ENCODE results near the gene UBA3.

Gene UBA3

DNA sequence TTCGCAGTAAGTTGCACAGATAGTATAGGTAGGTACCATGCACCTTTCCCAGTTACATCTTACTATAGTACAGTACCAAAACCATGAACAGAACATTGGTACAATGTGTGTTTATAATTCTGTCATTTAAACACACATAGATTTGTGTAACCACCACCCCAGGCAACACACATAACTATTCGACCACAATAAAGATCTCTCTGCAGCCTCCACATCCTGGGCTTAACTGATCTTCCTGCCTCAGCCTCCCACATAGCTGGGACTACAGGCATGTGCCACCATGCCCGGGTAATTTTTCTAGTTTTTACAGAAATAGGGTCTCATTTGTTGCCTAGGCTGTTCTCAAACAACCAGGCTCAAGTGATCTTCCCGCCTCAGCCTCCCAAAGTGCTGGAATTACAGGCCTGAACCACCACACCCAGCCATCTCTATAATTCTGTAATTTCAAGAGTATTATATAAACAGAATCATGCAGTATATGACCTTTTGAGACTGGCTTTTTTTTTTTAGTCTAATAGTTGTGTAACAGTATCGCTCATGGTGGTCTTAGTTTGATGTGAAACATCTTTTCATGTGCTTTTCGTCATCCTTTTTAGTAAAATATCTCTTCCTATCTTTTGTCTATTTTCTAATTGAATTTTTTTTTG lies 14.7 kb downstream of the UBA3 start:
- Histone ChIP-seq H3K27ac (ENCODE audit: low read depth, low read length) (no peak overlapping the region), H3K9ac (ENCODE audit: low read length) (no peak overlapping the region), H2AFZ (ENCODE audit: low read depth, low read length, severe bottlenecking) (no peak overlapping the region), H3F3A (ENCODE audit: insufficient read depth) (no peaks in the 10 kb centered on the region), H3K36me3 (ENCODE audit: low read length) (peaks cover 49% of the 10 kb centered on the region), H3K27me3 (ENCODE audit: low read length) (no peaks in the 10 kb centered on the region), H3K4me2 (ENCODE audit: low read depth, low read length, poor library complexity, severe bottlenecking) (no peak overlapping the region), H3K9me3 (ENCODE audit: insufficient read depth, low read length) (no peaks in the 10 kb centered on the region), H3K4me3 (ENCODE audit: insufficient read depth, low read length, poor library complexity, severe bottlenecking) (no peak overlapping the region), H3K9me2 (replicated peaks; ENCODE audit: insufficient read depth, low read length) (no peaks in the 10 kb centered on the region), H4K20me1 (ENCODE audit: low read depth, low read length) (no peaks in the 10 kb centered on the region), H3K79me2 (ENCODE audit: insufficient read depth, low read length) (no peaks in the 10 kb centered on the region; the same call in none of the 2 replicates)
- TF ChIP-seq, protein P1, sequence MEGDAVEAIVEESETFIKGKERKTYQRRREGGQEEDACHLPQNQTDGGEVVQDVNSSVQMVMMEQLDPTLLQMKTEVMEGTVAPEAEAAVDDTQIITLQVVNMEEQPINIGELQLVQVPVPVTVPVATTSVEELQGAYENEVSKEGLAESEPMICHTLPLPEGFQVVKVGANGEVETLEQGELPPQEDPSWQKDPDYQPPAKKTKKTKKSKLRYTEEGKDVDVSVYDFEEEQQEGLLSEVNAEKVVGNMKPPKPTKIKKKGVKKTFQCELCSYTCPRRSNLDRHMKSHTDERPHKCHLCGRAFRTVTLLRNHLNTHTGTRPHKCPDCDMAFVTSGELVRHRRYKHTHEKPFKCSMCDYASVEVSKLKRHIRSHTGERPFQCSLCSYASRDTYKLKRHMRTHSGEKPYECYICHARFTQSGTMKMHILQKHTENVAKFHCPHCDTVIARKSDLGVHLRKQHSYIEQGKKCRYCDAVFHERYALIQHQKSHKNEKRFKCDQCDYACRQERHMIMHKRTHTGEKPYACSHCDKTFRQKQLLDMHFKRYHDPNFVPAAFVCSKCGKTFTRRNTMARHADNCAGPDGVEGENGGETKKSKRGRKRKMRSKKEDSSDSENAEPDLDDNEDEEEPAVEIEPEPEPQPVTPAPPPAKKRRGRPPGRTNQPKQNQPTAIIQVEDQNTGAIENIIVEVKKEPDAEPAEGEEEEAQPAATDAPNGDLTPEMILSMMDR (IDR thresholded peaks at IDR 0.05; ENCODE audit: insufficient read depth, low read length, poor library complexity, severe bottlenecking) = no peak
- no peak for TF ChIP-seq EZH2phosphoT487 (conservative IDR thresholded peaks at IDR 0.05; ENCODE audit: low read length)

DNA sequence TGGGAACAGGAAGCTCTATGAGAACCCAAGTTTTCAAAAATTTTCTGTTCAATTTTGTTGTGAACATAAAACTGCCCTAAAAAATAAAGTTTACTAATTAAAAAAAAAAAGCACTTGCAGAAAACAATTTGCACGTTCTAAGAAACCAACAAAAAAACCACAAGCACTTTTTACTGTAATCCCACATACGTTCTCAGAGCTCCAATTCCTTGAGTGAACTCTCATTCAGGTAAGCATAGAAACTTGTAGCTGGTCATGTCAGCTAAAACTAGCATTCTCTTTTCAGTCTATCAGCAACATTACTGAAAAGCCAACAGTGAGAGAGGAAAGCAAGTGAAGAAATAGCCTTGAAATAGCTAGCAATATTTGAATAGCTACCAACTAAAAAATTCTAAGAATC lies 16.5 kb downstream of the UBA3 start:
- no peak for TF ChIP-seq EZH2phosphoT487 (conservative IDR thresholded peaks at IDR 0.05; ENCODE audit: low read length)
- TF ChIP-seq, protein P1 (IDR thresholded peaks at IDR 0.05; ENCODE audit: insufficient read depth, low read length, poor library complexity, severe bottlenecking) = no peak
- no peaks in the 10 kb centered on the region for H4K20me1 ChIP-seq (ENCODE audit: low read depth, low read length)
- H2AFZ ChIP-seq (ENCODE audit: low read depth, low read length, severe bottlenecking) = no peak overlapping the region
- no peaks in the 10 kb centered on the region for H3K9me3 ChIP-seq (ENCODE audit: insufficient read depth, low read length)
- no peak overlapping the region for H3K9ac ChIP-seq (ENCODE audit: low read length)
- H3K9me2 ChIP-seq (replicated peaks; ENCODE audit: insufficient read depth, low read length) = no peaks in the 10 kb centered on the region
- no peak overlapping the region for H3K4me3 ChIP-seq (ENCODE audit: insufficient read depth, low read length, poor library complexity, severe bottlenecking)
- 0 out of 2 replicates have a peak, but pooled peaks cover 4% of the 10 kb centered on the region for H3F3A ChIP-seq (ENCODE audit: insufficient read depth)
- H3K27ac ChIP-seq (ENCODE audit: low read depth, low read length) = no peak overlapping the region
- no peak overlapping the region for H3K4me2 ChIP-seq (ENCODE audit: low read depth, low read length, poor library complexity, severe bottlenecking)
- no peaks in the 10 kb centered on the region; the same call in none of the 2 replicates for H3K79me2 ChIP-seq (ENCODE audit: insufficient read depth, low read length)
- no peaks in the 10 kb centered on the region for H3K27me3 ChIP-seq (ENCODE audit: low read length)
- peaks cover 49% of the 10 kb centered on the region for H3K36me3 ChIP-seq (ENCODE audit: low read length)

DNA sequence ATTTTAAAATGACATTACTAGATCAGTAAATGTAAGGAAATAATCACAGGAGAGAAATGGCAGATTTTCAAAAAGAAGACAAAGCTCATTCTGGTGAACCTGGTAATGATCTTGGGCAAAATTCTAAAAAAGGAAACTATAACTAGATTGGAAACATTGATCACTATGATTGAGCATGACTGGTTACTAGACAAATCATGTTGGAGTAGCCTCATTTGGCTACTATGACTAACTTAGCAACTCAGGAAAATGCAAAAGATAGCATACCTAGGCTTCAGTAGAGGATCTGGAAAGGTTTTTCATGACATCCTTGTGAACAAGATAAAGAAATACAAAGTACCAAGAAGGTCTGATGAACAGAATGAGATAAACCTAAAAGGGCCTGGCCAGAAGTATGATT lies 20.5 kb downstream of the UBA3 start:
- no peak overlapping the region for H3K9ac ChIP-seq (ENCODE audit: low read length)
- no peaks in the 10 kb centered on the region for H3K9me2 ChIP-seq (replicated peaks; ENCODE audit: insufficient read depth, low read length)
- H3K9me3 ChIP-seq (ENCODE audit: insufficient read depth, low read length) = no peaks in the 10 kb centered on the region
- peaks cover 72% of the 10 kb centered on the region for H3K36me3 ChIP-seq (ENCODE audit: low read length)
- H3K4me2 ChIP-seq (ENCODE audit: low read depth, low read length, poor library complexity, severe bottlenecking) = no peak overlapping the region
- H3K79me2 ChIP-seq (ENCODE audit: insufficient read depth, low read length) = no peaks in the 10 kb centered on the region; the same call in 1 of the 2 replicates
- no peak for TF ChIP-seq EZH2phosphoT487 (conservative IDR thresholded peaks at IDR 0.05; ENCODE audit: low read length)
- TF ChIP-seq, protein P1 (IDR thresholded peaks at IDR 0.05; ENCODE audit: insufficient read depth, low read length, poor library complexity, severe bottlenecking) = no peak
- H3F3A ChIP-seq (ENCODE audit: insufficient read depth) = peaks cover 11% of the 10 kb centered on the region
- no peak overlapping the region for H3K4me3 ChIP-seq (ENCODE audit: insufficient read depth, low read length, poor library complexity, severe bottlenecking)
- no peaks in the 10 kb centered on the region for H4K20me1 ChIP-seq (ENCODE audit: low read depth, low read length)
- H3K27ac ChIP-seq (ENCODE audit: low read depth, low read length) = no peak overlapping the region
- no peaks in the 10 kb centered on the region for H3K27me3 ChIP-seq (ENCODE audit: low read length)
- no peak overlapping the region for H2AFZ ChIP-seq (ENCODE audit: low read depth, low read length, severe bottlenecking)

All from SU-DHL-6 (cell line).